ENCODE results near the gene NEURL1. TPM values are rescaled to one million over a fixed set of nuclear protein-coding genes. Genes with fewer than 3 reads are reported as not detected.
"Not testable (repeated sequence)": the region's sequence is repeated elsewhere in the genome, so short reads cannot be mapped to it uniquely, and the experiment has no call there.

NEURL1 gene
- total RNA-seq, 1 experiment from 2014 or later, result 0.10 TPM

GRCh38 chr10:103632247-103632642 lies 138.7 kb downstream of the NEURL1 start:
- intact Hi-C loops (cut with micrococcal nuclease; ENCODE audit: unreplicated experiment), result no loop called here
- ATAC-seq, result no peak
- no TSS peak for BruUV-seq (replicated peaks)
- CTCF ChIA-PET, result no interaction called here
- in situ Hi-C loops (cut with HindIII; ENCODE audit: low pct_unique_long_range_greater_than_20kb, low sequenced_read_pairs), result no loop called here
- H3K27me3 ChIP-seq (ENCODE audit: control insufficient read depth, insufficient read depth, low read length), result no peaks in the 10 kb centered on the region
- no peaks in the 10 kb centered on the region for H3K9me3 ChIP-seq (ENCODE audit: control insufficient read depth, insufficient read depth, low read depth, low read length)
- POLR2A ChIA-PET, result no interaction called here
- no peaks in the 10 kb centered on the region for H3K36me3 ChIP-seq (ENCODE audit: control insufficient read depth, insufficient read depth, low read length)
- no peaks in the 10 kb centered on the region for H3K4me1 ChIP-seq (ENCODE audit: control insufficient read depth, insufficient read depth, low read length)
- H3K4me3 ChIP-seq (ENCODE audit: low read depth in 2 of 2, low read length in 2 of 2), result no peak overlapping the region
- no peak overlapping the region for H3K27ac ChIP-seq (ENCODE audit: low read length)
- TF ChIP-seq, protein P1, sequence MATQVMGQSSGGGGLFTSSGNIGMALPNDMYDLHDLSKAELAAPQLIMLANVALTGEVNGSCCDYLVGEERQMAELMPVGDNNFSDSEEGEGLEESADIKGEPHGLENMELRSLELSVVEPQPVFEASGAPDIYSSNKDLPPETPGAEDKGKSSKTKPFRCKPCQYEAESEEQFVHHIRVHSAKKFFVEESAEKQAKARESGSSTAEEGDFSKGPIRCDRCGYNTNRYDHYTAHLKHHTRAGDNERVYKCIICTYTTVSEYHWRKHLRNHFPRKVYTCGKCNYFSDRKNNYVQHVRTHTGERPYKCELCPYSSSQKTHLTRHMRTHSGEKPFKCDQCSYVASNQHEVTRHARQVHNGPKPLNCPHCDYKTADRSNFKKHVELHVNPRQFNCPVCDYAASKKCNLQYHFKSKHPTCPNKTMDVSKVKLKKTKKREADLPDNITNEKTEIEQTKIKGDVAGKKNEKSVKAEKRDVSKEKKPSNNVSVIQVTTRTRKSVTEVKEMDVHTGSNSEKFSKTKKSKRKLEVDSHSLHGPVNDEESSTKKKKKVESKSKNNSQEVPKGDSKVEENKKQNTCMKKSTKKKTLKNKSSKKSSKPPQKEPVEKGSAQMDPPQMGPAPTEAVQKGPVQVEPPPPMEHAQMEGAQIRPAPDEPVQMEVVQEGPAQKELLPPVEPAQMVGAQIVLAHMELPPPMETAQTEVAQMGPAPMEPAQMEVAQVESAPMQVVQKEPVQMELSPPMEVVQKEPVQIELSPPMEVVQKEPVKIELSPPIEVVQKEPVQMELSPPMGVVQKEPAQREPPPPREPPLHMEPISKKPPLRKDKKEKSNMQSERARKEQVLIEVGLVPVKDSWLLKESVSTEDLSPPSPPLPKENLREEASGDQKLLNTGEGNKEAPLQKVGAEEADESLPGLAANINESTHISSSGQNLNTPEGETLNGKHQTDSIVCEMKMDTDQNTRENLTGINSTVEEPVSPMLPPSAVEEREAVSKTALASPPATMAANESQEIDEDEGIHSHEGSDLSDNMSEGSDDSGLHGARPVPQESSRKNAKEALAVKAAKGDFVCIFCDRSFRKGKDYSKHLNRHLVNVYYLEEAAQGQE (IDR thresholded peaks at IDR 0.05; ENCODE audit: insufficient read depth in 1 of 2, low read depth in 2 of 2, low read length in 1 of 2), result no peak
- TF ChIP-seq SIN3A (IDR thresholded peaks at IDR 0.05; ENCODE audit: borderline replicate concordance, insufficient read depth, low read depth, low read length), result no peak
- no peak for TF ChIP-seq POLR2AphosphoS5 (IDR thresholded peaks at IDR 0.05; ENCODE audit: low read depth, low read length)
- no peak for DNase-seq (ENCODE audit: low read depth, low spot score)

DNA sequence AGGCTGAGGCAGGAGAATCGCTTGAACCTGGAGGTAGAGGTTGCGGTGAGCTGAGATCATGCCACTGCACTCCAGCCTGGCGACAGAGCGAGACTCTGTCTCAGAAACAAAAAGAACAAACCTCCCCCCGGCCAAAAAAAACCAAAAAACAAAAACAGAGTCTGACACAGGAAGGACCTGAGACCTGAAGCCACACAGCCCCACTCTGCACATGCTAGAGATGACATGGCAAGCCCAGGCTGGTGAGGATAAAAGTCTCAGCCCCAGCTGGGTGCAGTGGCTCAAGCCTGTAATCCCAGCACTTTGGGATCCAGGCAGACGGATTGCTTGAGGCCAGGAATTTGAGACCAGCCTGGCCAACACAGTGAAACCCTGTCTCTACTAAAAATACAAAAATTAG lies 139.4 kb downstream of the NEURL1 start:
- H3K9me3 ChIP-seq (ENCODE audit: control insufficient read depth, insufficient read depth, low read depth, low read length); H3K4me1 ChIP-seq (ENCODE audit: control insufficient read depth, insufficient read depth, low read length); H3K27ac ChIP-seq (ENCODE audit: low read length); BruUV-seq (replicated peaks); CTCF ChIA-PET; POLR2A ChIA-PET; H3K27me3 ChIP-seq (ENCODE audit: control insufficient read depth, insufficient read depth, low read length); ATAC-seq; H3K4me3 ChIP-seq (ENCODE audit: low read depth in 2 of 2, low read length in 2 of 2); DNase-seq (ENCODE audit: low read depth, low spot score); intact Hi-C loops (cut with micrococcal nuclease; ENCODE audit: unreplicated experiment); H3K36me3 ChIP-seq (ENCODE audit: control insufficient read depth, insufficient read depth, low read length); in situ Hi-C loops (cut with HindIII; ENCODE audit: low pct_unique_long_range_greater_than_20kb, low sequenced_read_pairs): not testable (repeated sequence)

DNA sequence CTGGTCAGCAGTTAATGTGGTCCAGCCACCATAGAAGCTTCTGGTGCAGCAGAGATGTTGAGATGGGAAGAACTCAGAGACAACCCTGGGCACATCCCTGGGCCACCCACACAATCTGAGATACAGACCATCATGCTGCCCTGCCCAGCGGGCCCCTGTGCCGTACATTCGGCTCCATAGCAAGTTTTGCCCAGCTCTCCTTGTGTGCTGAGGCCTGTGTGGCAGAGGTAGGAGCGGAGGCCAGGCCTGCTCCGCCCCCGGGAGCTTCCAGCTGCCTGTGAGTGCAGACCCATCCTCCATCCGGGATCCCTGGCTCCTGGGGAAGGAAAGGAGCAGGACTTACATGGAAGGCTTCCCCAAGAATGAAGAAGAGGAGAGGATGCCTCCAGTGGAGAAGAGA lies 140.3 kb downstream of the NEURL1 start:
- DNase-seq (ENCODE audit: low read depth, low spot score), result no peak
- H3K27me3 ChIP-seq (ENCODE audit: control insufficient read depth, insufficient read depth, low read length), result no peaks in the 10 kb centered on the region
- TF ChIP-seq, protein P1 (IDR thresholded peaks at IDR 0.05; ENCODE audit: insufficient read depth in 1 of 2, low read depth in 2 of 2, low read length in 1 of 2), result no peak
- TF ChIP-seq CTCF (IDR thresholded peaks at IDR 0.05), result no peak
- no peak for TF ChIP-seq SIN3A (IDR thresholded peaks at IDR 0.05; ENCODE audit: borderline replicate concordance, insufficient read depth, low read depth, low read length)
- TF ChIP-seq POLR2AphosphoS5 (IDR thresholded peaks at IDR 0.05; ENCODE audit: low read depth, low read length), result no peak
- TF ChIP-seq TCF7L2 (IDR thresholded peaks at IDR 0.05; ENCODE audit: low read depth, low read length), result no peak
- POLR2A ChIA-PET, result no interaction called here
- BruUV-seq (replicated peaks), result no TSS peak
- H3K9me3 ChIP-seq (ENCODE audit: control insufficient read depth, insufficient read depth, low read depth, low read length), result no peaks in the 10 kb centered on the region
- in situ Hi-C loops (cut with HindIII; ENCODE audit: low pct_unique_long_range_greater_than_20kb, low sequenced_read_pairs) (no loop called here), intact Hi-C loops (cut with micrococcal nuclease; ENCODE audit: unreplicated experiment) (no loop called here)
- no peak for ATAC-seq
- no peak overlapping the region for H3K4me3 ChIP-seq (ENCODE audit: low read depth in 2 of 2, low read length in 2 of 2)
- CTCF ChIA-PET, result no interaction called here
- H3K4me1 ChIP-seq (ENCODE audit: control insufficient read depth, insufficient read depth, low read length), result no peaks in the 10 kb centered on the region
- no peak overlapping the region for H3K27ac ChIP-seq (ENCODE audit: low read length)
- no peaks in the 10 kb centered on the region for H3K36me3 ChIP-seq (ENCODE audit: control insufficient read depth, insufficient read depth, low read length)
